ENCODE measurements around the gene EIF2AK3.

EIF2AK3 gene

DNA sequence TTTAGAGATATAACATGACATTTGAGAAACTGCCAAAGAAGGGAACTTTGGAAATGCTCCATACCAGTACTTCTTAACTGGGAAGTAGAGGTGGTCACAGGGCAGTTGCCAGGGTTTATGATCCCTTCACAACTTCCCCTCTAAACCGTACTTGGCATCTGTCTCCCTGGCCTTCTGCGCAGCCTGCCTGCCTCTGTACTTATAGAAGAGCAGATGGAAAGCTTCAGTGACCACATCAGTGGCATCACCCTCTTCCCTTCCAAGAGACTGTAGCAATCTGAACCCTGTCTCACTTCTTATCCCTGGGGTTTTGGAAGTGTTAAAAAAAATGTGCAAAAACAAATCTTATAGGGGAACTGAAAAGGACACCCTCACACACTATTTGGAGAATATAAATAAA lies 64.1 kb downstream of the EIF2AK3 start:
- Histone ChIP-seq H4K20me1 (ENCODE audit: insufficient read depth, low read length, poor library complexity, severe bottlenecking) (no peaks in the 10 kb centered on the region), H3K4me3 (ENCODE audit: low read length, poor library complexity, severe bottlenecking) (no peak overlapping the region), H3F3A (ENCODE audit: low read depth) (no peaks in the 10 kb centered on the region), H3K79me2 (ENCODE audit: insufficient read depth, low read length) (no peaks in the 10 kb centered on the region), H3K9me3 (ENCODE audit: insufficient read depth, low read depth, low read length) (no peaks in the 10 kb centered on the region), H3K27me3 (ENCODE audit: insufficient read depth, low read length, poor library complexity, severe bottlenecking) (no peaks in the 10 kb centered on the region), H3K4me2 (ENCODE audit: low read depth, low read length, poor library complexity, severe bottlenecking) (no peak overlapping the region), H3K36me3 (ENCODE audit: insufficient read depth, low read length) (peaks cover 45% of the 10 kb centered on the region), H3K9me2 (replicated peaks; ENCODE audit: low read depth, low read length) (no peaks in the 10 kb centered on the region), H3K4me1 (ENCODE audit: insufficient read depth, low read length, poor library complexity, severe bottlenecking) (no peaks in the 10 kb centered on the region), H2AFZ (ENCODE audit: low read length) (no peak overlapping the region), H3K9ac (ENCODE audit: low read depth, low read length, poor library complexity, severe bottlenecking) (no peak overlapping the region)
- TF ChIP-seq EZH2phosphoT487 (IDR thresholded peaks at IDR 0.05; ENCODE audit: borderline replicate concordance), result no peak
- TF ChIP-seq, protein P1, sequence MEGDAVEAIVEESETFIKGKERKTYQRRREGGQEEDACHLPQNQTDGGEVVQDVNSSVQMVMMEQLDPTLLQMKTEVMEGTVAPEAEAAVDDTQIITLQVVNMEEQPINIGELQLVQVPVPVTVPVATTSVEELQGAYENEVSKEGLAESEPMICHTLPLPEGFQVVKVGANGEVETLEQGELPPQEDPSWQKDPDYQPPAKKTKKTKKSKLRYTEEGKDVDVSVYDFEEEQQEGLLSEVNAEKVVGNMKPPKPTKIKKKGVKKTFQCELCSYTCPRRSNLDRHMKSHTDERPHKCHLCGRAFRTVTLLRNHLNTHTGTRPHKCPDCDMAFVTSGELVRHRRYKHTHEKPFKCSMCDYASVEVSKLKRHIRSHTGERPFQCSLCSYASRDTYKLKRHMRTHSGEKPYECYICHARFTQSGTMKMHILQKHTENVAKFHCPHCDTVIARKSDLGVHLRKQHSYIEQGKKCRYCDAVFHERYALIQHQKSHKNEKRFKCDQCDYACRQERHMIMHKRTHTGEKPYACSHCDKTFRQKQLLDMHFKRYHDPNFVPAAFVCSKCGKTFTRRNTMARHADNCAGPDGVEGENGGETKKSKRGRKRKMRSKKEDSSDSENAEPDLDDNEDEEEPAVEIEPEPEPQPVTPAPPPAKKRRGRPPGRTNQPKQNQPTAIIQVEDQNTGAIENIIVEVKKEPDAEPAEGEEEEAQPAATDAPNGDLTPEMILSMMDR (conservative IDR thresholded peaks at IDR 0.05; ENCODE audit: low read length), result no peak

DNA sequence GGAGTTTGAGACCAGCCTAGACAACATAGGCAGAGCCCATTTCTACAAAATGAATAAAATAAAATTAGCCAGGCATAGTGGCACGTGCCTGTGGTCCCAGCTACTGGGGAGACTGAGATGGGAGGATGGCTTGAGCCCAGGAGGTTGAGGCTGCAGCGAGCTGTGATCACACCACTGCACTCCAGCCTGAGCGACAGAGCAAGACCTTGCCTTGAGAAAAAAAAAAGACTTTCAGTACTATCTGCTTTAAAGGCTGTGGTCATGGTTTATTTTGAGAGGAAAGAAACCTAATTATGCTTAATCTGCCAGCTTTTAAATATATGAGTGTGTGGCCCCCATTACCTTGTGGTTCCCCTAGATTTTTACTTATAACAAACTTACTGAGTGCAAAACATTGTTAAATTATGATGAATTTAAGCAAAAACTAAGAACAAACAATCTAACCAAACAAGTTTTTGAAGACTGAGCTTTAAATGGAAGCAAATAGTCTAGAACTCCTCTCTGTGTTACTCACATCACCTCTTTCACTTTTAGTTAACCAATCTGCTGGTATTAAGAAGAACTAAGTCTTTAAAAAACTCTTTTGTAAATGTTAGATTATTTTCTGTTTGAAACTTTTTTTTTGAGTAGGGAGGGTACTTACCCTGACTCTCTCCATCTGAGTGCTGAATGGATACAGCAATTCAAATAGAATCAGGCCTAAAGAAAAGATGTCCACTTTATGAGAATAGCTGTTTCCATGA lies 65.4 kb downstream of the EIF2AK3 start:
- Histone ChIP-seq H3K9ac (ENCODE audit: low read depth, low read length, poor library complexity, severe bottlenecking) (no peak overlapping the region), H3F3A (ENCODE audit: low read depth) (no peaks in the 10 kb centered on the region), H3K9me2 (replicated peaks; ENCODE audit: low read depth, low read length) (no peaks in the 10 kb centered on the region), H4K20me1 (ENCODE audit: insufficient read depth, low read length, poor library complexity, severe bottlenecking) (no peaks in the 10 kb centered on the region), H2AFZ (ENCODE audit: low read length) (no peak overlapping the region), H3K9me3 (ENCODE audit: insufficient read depth, low read depth, low read length) (no peaks in the 10 kb centered on the region), H3K4me3 (ENCODE audit: low read length, poor library complexity, severe bottlenecking) (no peak overlapping the region), H3K79me2 (ENCODE audit: insufficient read depth, low read length) (no peaks in the 10 kb centered on the region), H3K4me2 (ENCODE audit: low read depth, low read length, poor library complexity, severe bottlenecking) (no peak overlapping the region), H3K27me3 (ENCODE audit: insufficient read depth, low read length, poor library complexity, severe bottlenecking) (no peaks in the 10 kb centered on the region), H3K36me3 (ENCODE audit: insufficient read depth, low read length) (peaks cover 55% of the 10 kb centered on the region), H3K4me1 (ENCODE audit: insufficient read depth, low read length, poor library complexity, severe bottlenecking) (no peaks in the 10 kb centered on the region)
- TF ChIP-seq EZH2phosphoT487 (IDR thresholded peaks at IDR 0.05; ENCODE audit: borderline replicate concordance), result no peak
- TF ChIP-seq, protein P1 (conservative IDR thresholded peaks at IDR 0.05; ENCODE audit: low read length), result no peak

DNA sequence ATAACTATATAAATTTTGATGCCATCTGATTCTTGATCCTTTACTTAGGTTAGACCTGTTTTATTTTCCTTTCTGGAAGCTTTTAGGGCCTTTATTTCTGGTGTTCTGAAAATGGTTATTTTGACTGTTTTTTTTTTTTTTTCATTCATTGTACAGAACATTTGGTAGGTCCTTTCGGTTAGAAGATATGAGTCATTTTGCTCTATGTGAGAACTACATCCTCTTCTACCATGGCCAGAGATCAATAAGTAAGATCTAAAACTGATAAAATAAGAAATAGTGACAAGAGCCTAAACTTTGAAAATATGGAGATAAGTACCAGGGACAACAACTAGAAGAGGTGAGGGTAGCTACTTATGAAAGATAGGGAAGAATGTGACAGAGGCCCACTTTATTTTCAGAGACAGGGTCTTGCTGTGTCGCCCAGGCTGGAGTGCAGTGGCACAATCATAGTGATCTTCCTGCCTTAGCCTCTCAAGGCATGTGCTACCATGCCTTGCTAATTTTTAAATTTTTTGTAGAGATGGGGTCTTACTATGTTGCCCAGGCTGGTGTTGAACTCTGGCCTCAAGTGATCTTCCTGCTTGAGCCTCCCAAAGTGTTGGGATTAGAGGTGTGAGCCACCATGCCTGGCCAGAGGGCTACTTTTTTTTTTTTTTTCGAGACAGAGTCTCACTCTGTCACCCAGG lies 66.5 kb downstream of the EIF2AK3 start:
- H3K4me1 ChIP-seq (ENCODE audit: insufficient read depth, low read length, poor library complexity, severe bottlenecking), result no peaks in the 10 kb centered on the region

More for the DNA sequence above, 66.5 kb downstream of the EIF2AK3 start:
- TF ChIP-seq EZH2phosphoT487 (IDR thresholded peaks at IDR 0.05; ENCODE audit: borderline replicate concordance), result no peak
- TF ChIP-seq, protein P1 (conservative IDR thresholded peaks at IDR 0.05; ENCODE audit: low read length), result no peak
- Histone ChIP-seq H4K20me1 (ENCODE audit: insufficient read depth, low read length, poor library complexity, severe bottlenecking) (no peaks in the 10 kb centered on the region), H3K36me3 (ENCODE audit: insufficient read depth, low read length) (peaks cover 63% of the 10 kb centered on the region), H3K9me3 (ENCODE audit: insufficient read depth, low read depth, low read length) (no peaks in the 10 kb centered on the region), H3K9ac (ENCODE audit: low read depth, low read length, poor library complexity, severe bottlenecking) (no peak overlapping the region), H3K9me2 (replicated peaks; ENCODE audit: low read depth, low read length) (no peaks in the 10 kb centered on the region), H3K4me2 (ENCODE audit: low read depth, low read length, poor library complexity, severe bottlenecking) (no peak overlapping the region), H3F3A (ENCODE audit: low read depth) (no peaks in the 10 kb centered on the region), H2AFZ (ENCODE audit: low read length) (no peak overlapping the region), H3K4me3 (ENCODE audit: low read length, poor library complexity, severe bottlenecking) (no peak overlapping the region), H3K27me3 (ENCODE audit: insufficient read depth, low read length, poor library complexity, severe bottlenecking) (no peaks in the 10 kb centered on the region), H3K79me2 (ENCODE audit: insufficient read depth, low read length) (no peaks in the 10 kb centered on the region)

Data from Loucy (cell line).